SK-N-SH treated with all-trans-retinoic acid at 6 μM for 48 hours (cell line): ENCODE data around the gene MFAP4.

Experiments used
- ATAC-seq: fragments of 200-7000 bp; cut with Tn5 transposase; 3 replicates; pipeline ENCODE4 v1.9.1; 2020; ENCODE audit warnings: mild to moderate bottlenecking, moderate library complexity
- ARNTL ChIP-seq: fragments of 450-650 bp; formaldehyde crosslinking; IDR thresholded peaks from 2 replicates; pipeline ENCODE4 v1.5.0; 2020; ENCODE audit warnings: low read depth, mild to moderate bottlenecking, moderate library complexity, borderline replicate concordance
- BACH2 ChIP-seq: fragments of 250-450 bp; sonication (Bioruptor Pico); IDR thresholded peaks from 2 replicates; pipeline ENCODE4 v1.9.0; 2021; ENCODE audit warnings: mild to moderate bottlenecking, borderline replicate concordance
- OSR1 ChIP-seq: fragments of 250-450 bp; sonication (Bioruptor Pico); IDR thresholded peaks from 2 replicates; pipeline ENCODE4 v1.8.0; 2022; ENCODE audit warnings: moderate library complexity, mild to moderate bottlenecking, inconsistent platforms
- PATZ1 ChIP-seq: fragments of 250-450 bp; sonication (Bioruptor Pico); IDR thresholded peaks from 2 replicates; pipeline ENCODE4 v1.8.0; 2020; ENCODE audit warnings: mild to moderate bottlenecking, moderate library complexity, borderline replicate concordance
- POU6F1 ChIP-seq: fragments of 250-450 bp; sonication (Bioruptor Pico); IDR thresholded peaks from 2 replicates; pipeline ENCODE4 v1.8.0; 2021; ENCODE audit warnings: low read depth, mild to moderate bottlenecking, moderate library complexity, borderline replicate concordance
- PPARA ChIP-seq: fragments of 250-450 bp; sonication (Bioruptor Pico); IDR thresholded peaks from 2 replicates; pipeline ENCODE4 v1.5.0; 2020; ENCODE audit warnings: mild to moderate bottlenecking, borderline replicate concordance
- RARB ChIP-seq: fragments of 250-450 bp; sonication (Bioruptor Pico); IDR thresholded peaks from 2 replicates; pipeline ENCODE4 v1.8.0; 2021; ENCODE audit warnings: mild to moderate bottlenecking, moderate library complexity
- SNAI2 ChIP-seq: fragments of 250-450 bp; sonication (Bioruptor Pico); IDR thresholded peaks from 2 replicates; pipeline ENCODE4 v1.5.0; 2020; ENCODE audit warnings: mild to moderate bottlenecking, moderate library complexity
- TCF4 ChIP-seq: fragments of 250-450 bp; sonication (Bioruptor Pico); IDR thresholded peaks from 2 replicates; pipeline ENCODE4 v1.8.0; 2021; ENCODE audit warnings: mild to moderate bottlenecking, moderate library complexity, borderline replicate concordance
- TOX ChIP-seq: fragments of 250-450 bp; sonication (Bioruptor Pico); IDR thresholded peaks from 2 replicates; pipeline ENCODE4 v1.8.0; 2021; ENCODE audit warnings: mild to moderate bottlenecking, moderate library complexity, borderline replicate concordance
- TSHZ2 ChIP-seq: fragments of 250-450 bp; sonication (Bioruptor Pico); IDR thresholded peaks from 2 replicates; pipeline ENCODE4 v1.5.0; 2020; ENCODE audit warnings: mild to moderate bottlenecking, moderate library complexity
- ZFP3 ChIP-seq: fragments of 250-450 bp; sonication (Bioruptor Pico); IDR thresholded peaks from 2 replicates; pipeline ENCODE4 v1.5.0; 2020; ENCODE audit warnings: mild to moderate bottlenecking, moderate library complexity
- ZNF8 ChIP-seq: fragments of 450-650 bp; formaldehyde crosslinking; IDR thresholded peaks from 2 replicates; pipeline ENCODE4 v1.5.0; 2020; ENCODE audit warnings: mild to moderate bottlenecking, moderate library complexity

The MFAP4 gene

GRCh38 chr17:19348081-19348650 is 38.8 kb downstream of the MFAP4 start (continued):
- TF ChIP-seq PATZ1 (CRISPR knock-in tag): no peak
- TF ChIP-seq ARNTL: no peak

- no peak for TF ChIP-seq TCF4 (CRISPR knock-in tag)
- no peak for TF ChIP-seq OSR1 (CRISPR knock-in tag)
- no peak for TF ChIP-seq POU6F1
- TF ChIP-seq PPARA (CRISPR knock-in tag): no peak
- TF ChIP-seq TSHZ2 (CRISPR knock-in tag): no peak
- no peak for TF ChIP-seq RARB (CRISPR knock-in tag)
- TF ChIP-seq BACH2 (CRISPR knock-in tag): no peak
- no peak for TF ChIP-seq ZNF8
- TF ChIP-seq TOX (CRISPR knock-in tag): no peak
- TF ChIP-seq, all 23 proteins: peak for 0
- ATAC-seq: peak; percentile 10
These were observed 39.5 kb downstream of the MFAP4 start for GRCh38 chr17:19347323-19348080.

- peak; percentile 89 for ATAC-seq
- TF ChIP-seq ZNF8: no peak
- TF ChIP-seq OSR1 (CRISPR knock-in tag): no peak
- TF ChIP-seq TOX (CRISPR knock-in tag): 0 out of 2 replicates have a peak, but pooled peaks have one; percentile 24
- TF ChIP-seq TSHZ2 (CRISPR knock-in tag): no peak
- TF ChIP-seq ZFP3 (CRISPR knock-in tag): peak; percentile 95
- TF ChIP-seq PPARA (CRISPR knock-in tag): no peak
- TF ChIP-seq SNAI2 (CRISPR knock-in tag): no peak
- 0 out of 2 replicates have a peak, but pooled peaks have one; percentile 42 for TF ChIP-seq PATZ1 (CRISPR knock-in tag)
These were observed 40.4 kb downstream of the MFAP4 start for GRCh38 chr17:19346351-19347255.
